ACC112 (cell line): ENCODE results near the gene PDILT.

ENCODE experiments used
- H2AFZ ChIP-seq: fragments of 200-600 bp; sonication (generic); one replicate; pipeline ENCODE4 v1.6.0; 2017; ENCODE audit warnings: antibody characterized with exemption, low read length; ENCODE audit not compliant: unreplicated experiment
- H3K27ac ChIP-seq: fragments of 200-600 bp; sonication (generic); 2 replicates; pipeline ENCODE4 v1.5.1; 2014; ENCODE audit warnings: low read depth, mild to moderate bottlenecking, antibody characterized with exemption, low read length, moderate library complexity
- H3K27me3 ChIP-seq: fragments of 200-600 bp; sonication (generic); 2 replicates; pipeline ENCODE4 v1.6.1; 2014; ENCODE audit warnings: mild to moderate bottlenecking, antibody characterized with exemption, low read length, moderate library complexity, mixed read lengths; ENCODE audit not compliant: insufficient read depth
- H3K36me3 ChIP-seq: fragments of 200-600 bp; sonication (generic); 2 replicates; pipeline ENCODE4 v1.6.1; 2016; ENCODE audit warnings: mild to moderate bottlenecking, antibody characterized with exemption, low read length, moderate library complexity, mixed read lengths; ENCODE audit not compliant: insufficient read depth
- H3K4me1 ChIP-seq: fragments of 200-600 bp; sonication (generic); one replicate; pipeline ENCODE4 v1.6.1; 2016; ENCODE audit warnings: low read length, mixed read lengths; ENCODE audit not compliant: insufficient read depth, unreplicated experiment, control insufficient read depth
- H3K4me3 ChIP-seq: fragments of 200-600 bp; sonication (generic); 2 replicates; pipeline ENCODE4 v1.5.1; 2014; ENCODE audit warnings: mild to moderate bottlenecking, low read depth, low read length
- H3K79me2 ChIP-seq: fragments of 200-600 bp; sonication (generic); one replicate; pipeline ENCODE4 v1.6.0; 2016; ENCODE audit warnings: low read length; ENCODE audit not compliant: control insufficient read depth, unreplicated experiment, insufficient read depth

PDILT gene

DNA sequence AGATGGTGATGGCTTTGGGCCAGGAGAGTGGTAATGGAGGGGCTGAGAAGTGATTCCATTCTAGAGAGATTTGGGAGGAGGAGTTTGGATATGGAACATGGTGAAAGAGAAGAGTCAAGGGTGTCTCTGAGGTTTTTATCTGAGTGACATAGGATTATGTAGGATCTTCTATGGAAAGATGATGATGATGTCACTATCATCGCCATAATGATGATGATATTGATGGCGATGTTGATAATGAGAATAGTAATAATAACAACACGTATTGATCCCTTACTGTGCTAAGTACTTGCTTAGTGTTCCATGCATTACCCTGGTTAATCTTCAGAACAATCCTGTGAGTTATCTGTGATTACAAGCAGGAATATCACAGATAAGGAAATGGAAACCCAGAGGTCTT, 16.6 kb downstream of the PDILT start:
- no peaks in the 10 kb centered on the region for H3K4me1 ChIP-seq
- H3K27ac ChIP-seq, result no peak overlapping the region
- H2AFZ ChIP-seq, result no peak overlapping the region
- no peaks in the 10 kb centered on the region for H3K79me2 ChIP-seq
- no peaks in the 10 kb centered on the region for H3K36me3 ChIP-seq
- H3K27me3 ChIP-seq, result no peaks in the 10 kb centered on the region
- no peak overlapping the region for H3K4me3 ChIP-seq

DNA sequence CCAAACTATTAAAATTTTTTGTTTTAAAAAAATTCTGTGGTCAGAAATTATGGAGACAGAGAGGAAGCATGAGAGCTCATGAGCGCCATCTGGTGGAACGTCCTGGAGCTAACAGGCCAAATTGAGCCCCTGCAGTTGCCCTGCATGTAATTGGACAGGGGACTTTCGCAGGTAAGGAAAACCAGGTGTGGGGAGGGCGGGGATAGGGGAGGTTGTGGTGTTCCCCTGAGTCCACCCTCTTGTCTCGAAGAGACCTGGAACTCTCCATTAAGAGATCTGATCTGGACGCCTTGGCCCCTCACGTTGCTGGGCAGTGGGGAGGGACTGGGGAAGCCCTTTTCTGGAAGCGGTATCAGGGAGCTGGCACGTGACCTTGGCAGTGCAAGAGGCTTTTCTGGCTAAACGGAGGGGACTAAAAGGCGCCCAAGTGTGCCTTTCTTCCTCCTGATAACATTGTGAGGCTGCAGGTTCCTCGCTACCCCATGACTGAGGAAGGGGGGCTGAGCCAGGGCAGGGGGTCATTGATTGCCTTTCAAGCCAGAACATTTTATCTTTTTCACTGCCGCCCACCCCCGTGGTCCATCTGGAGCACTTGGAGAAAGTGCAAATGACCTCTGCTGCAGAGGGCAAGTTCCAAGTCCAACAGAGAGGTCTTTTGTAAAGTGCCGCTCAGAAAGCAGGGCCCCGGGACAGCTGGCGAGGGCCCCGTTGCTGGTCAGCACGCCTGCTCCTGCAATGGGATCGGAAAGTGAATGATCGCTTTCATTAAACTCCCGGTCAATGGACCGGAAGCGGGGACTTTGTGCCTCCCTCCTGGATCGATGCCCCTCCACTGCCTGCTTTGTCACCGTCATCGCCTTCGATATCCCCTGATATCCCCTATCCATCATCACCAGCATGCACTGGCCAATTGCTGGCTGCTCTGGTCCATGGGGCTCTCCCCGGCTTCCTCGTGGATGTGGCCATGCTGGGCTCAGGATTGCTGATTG, 18.4 kb downstream of the PDILT start:
- Histone ChIP-seq H3K4me3 (no peak overlapping the region), H3K4me1 (no peaks in the 10 kb centered on the region), H2AFZ (no peak overlapping the region), H3K36me3 (no peaks in the 10 kb centered on the region), H3K27me3 (no peaks in the 10 kb centered on the region), H3K27ac (no peak overlapping the region), H3K79me2 (no peaks in the 10 kb centered on the region)

DNA sequence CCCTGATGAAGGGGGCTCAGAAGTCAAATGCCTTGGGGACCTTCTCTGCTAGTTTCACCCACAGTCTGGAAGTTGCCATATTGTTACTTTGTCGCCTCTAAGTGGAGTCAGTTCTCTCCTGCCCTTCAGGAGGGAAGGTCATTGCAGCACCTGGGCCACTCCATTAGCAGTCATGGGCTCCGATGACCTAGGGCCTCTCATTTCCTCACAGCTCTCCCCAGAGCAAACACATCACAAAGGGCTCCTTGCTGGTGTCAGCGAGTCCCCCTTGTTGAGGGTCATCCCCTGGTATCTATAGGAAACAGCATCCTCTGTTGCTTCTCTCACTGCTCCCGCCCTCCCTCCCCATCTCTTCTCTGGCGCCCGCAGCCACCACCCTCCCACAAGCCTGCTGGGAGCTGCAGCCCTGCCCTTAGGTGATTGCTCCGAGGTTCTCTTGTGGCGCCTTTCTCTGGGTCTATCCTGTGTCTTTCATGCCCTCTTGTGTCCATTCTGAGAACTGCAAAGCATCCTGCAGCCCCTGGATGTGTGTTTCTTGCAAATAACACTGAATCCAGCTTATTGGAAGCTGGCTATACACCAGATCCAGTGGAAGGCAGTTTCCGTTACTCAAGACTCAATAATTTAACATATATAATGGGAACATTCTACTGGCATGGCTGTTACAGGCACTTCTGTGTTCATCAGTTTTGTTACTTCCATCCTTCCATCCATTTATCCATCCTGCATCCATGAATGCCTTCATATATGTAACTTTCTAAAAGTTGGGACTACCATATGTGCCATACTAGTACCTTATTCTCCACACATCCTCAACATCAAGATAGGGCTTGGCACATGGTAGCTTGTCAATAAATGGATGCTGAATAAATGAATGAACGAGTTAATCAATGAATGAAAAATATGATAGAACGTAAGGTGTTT, 21.2 kb downstream of the PDILT start:
- Histone ChIP-seq H3K27me3 (no peaks in the 10 kb centered on the region), H3K4me3 (no peak overlapping the region), H3K36me3 (no peaks in the 10 kb centered on the region), H3K79me2 (no peaks in the 10 kb centered on the region), H3K4me1 (no peaks in the 10 kb centered on the region), H3K27ac (no peak overlapping the region), H2AFZ (no peak overlapping the region)

DNA sequence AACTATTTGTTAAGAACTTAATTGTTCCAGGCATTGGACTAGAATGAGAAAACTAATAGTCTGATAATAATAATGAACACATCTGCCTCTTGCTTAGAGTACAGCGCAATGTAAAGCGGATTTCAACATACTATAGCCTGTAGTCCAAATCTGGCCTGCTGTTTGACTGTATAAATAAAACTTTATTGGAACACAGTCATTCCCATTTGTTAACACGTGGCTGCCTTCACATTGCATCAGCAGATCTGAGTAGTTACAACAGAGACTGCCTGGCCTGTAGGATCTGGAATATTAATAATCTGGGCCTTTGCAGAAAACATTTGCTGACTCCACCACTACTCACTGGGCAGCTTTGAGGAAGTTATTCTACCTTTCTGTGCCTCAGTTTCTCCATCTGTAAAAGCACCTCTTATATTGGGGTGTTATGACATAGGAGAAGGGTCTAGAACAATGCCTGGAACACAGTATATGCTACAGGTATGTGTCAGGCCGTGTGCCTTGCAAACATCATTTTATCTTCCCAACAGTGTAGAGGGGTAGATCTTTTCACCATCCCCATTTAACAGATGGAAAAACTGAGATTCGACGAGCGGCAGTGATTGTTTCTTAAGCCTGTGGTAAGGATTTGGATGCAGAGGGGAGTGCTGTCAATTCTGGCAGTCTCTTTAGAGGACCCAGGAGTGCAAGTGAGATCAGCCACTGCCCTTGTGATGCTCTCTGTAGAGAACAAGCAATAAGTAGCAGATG, 22.2 kb downstream of the PDILT start:
- Histone ChIP-seq H3K4me3 (no peak overlapping the region), H2AFZ (no peak overlapping the region), H3K79me2 (no peaks in the 10 kb centered on the region), H3K27ac (no peak overlapping the region), H3K36me3 (no peaks in the 10 kb centered on the region), H3K4me1 (no peaks in the 10 kb centered on the region), H3K27me3 (no peaks in the 10 kb centered on the region)

DNA sequence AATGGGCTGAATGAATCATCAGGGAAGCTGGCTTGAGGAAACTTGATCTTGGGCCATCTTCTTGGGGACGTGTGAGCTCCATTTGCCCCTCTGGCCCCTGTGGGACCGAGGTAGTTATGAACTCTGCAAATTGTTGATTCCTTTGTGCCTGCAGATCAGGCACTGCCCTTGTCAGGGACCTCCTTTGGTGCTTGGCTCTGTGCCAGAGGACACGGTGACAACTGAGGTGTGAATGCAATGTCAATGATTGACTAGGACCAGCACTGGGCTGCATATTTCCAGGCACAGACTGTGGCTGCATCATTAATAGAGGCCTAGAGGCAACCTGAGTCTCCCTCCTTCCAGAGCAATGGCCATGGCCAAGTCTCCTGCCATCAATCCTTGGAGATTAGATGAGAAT, 23.8 kb downstream of the PDILT start:
- no peaks in the 10 kb centered on the region for H3K79me2 ChIP-seq
- H2AFZ ChIP-seq, result no peak overlapping the region
- H3K36me3 ChIP-seq, result no peaks in the 10 kb centered on the region
- H3K4me1 ChIP-seq, result no peaks in the 10 kb centered on the region
- no peak overlapping the region for H3K4me3 ChIP-seq
- no peaks in the 10 kb centered on the region for H3K27me3 ChIP-seq
- H3K27ac ChIP-seq, result no peak overlapping the region

DNA sequence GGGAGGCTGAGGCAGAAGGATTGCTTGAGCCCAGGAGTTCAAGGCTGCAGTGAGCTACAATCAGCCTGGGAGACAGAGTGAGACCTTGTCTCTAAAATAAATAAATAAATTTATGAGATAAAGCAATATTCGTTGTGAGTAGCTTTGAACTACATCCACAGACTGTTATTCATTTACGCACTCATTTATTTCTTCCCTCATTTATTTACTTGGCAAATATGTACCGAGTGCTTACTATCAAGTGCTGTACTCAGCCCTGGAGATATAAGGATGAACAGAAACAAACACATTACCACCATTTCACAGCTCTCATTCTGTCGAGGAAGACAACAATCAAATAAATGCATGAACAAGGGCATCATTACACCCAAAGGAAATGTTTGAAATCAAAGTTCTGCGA, 27.4 kb downstream of the PDILT start:
- H3K27me3 ChIP-seq, result no peaks in the 10 kb centered on the region
- no peaks in the 10 kb centered on the region for H3K79me2 ChIP-seq
- H3K4me3 ChIP-seq, result no peak overlapping the region
- no peaks in the 10 kb centered on the region for H3K4me1 ChIP-seq
- no peak overlapping the region for H2AFZ ChIP-seq
- H3K36me3 ChIP-seq, result no peaks in the 10 kb centered on the region
- H3K27ac ChIP-seq, result no peak overlapping the region

DNA sequence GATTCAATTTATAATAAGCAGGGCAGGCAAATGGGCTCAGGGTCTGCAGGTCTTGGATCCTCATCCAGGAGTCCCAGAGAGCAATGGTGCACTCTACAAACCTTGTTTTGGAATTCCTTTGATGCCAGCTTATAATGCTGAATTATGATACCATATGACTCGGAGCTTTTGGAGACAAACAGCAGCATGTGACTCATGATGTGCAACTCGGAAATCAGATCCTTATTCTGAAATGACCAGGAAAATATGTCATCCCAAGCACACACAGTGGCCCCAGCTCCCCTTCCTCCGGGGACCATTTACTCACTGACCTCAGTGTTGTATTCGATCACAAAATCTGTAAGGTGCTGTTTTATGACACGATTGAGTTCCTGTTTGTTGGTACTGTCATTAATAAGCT, 31.8 kb downstream of the PDILT start:
- H2AFZ ChIP-seq, result no peak overlapping the region
- H3K36me3 ChIP-seq, result no peaks in the 10 kb centered on the region
- H3K27ac ChIP-seq, result no peak overlapping the region
- H3K4me3 ChIP-seq, result no peak overlapping the region
- no peaks in the 10 kb centered on the region for H3K27me3 ChIP-seq
- no peaks in the 10 kb centered on the region for H3K79me2 ChIP-seq
- no peaks in the 10 kb centered on the region for H3K4me1 ChIP-seq

DNA sequence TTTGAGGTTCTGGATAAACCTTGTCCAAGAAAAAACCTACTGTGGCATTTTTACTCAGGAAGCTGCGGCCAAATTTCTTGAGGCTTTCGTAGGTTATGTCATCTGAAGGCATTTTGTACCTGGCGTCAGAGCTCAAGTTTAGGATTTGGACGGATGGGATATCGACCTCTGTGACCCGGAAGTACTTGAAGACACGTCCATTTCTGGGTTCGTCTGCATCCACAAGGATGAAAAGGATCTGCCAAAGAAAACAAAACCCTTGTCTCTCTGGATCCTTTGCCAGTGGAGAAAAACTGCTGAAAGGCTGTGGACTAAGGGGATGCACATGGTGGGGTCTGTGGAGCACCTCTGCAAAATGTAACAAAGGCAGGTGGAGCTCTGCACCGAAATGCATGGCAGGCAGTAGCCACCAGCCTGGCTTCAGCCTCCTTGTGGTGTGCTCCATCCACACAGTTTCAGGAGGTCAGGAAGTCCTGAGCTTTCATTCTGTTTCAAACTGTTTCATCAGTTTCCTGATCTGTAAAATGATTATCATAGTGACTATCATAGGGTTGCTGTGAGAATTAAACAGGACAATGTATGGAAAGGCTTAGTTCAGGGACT, 35.0 kb downstream of the PDILT start:
- Histone ChIP-seq H3K27ac (no peak overlapping the region), H3K79me2 (no peaks in the 10 kb centered on the region), H3K4me3 (no peak overlapping the region), H3K27me3 (no peaks in the 10 kb centered on the region), H3K4me1 (no peaks in the 10 kb centered on the region), H2AFZ (no peak overlapping the region), H3K36me3 (no peaks in the 10 kb centered on the region)

DNA sequence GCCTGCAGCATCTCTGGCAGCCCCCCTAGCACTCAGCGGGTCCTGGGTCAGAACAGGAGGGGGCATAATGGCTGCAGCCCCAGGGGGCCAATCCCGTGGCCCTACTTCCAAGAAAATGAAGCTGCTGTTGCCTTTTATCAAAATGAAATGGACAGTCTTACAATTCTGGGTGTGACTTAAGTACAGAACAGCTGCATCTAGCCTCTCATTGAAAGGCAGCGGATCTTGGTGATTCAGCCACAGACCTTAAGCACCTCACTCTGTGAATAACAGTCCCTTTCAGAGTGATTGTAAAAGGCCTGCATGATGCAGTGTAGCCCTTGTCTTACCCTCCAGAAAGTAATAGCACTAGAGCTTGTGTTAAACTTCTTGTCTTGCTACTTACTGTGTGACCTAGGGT, 40.5 kb downstream of the PDILT start:
- Histone ChIP-seq H3K4me3 (no peak overlapping the region), H3K27ac (no peak overlapping the region), H3K36me3 (no peaks in the 10 kb centered on the region), H3K27me3 (no peaks in the 10 kb centered on the region), H2AFZ (no peak overlapping the region), H3K4me1 (no peaks in the 10 kb centered on the region), H3K79me2 (no peaks in the 10 kb centered on the region)

DNA sequence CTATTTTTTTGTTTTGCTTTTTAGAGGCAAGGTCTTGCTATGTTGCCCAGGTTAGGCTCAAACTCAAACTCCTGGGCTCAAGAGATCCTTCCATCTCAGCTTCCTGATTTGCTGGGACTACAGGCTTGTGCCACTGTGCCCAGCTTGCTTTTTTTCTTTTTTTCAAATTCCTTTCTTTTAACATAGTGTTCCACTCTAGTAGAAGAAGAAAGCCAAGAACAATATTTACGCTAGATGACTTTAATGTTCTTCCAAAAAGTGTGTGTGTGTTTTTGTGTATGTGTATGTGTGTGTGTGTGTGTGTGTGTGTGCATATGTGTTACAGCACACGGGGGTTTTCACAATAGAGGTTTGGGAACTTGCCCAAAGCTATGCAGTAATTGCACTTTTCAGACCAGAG, 41.3 kb downstream of the PDILT start:
- H3K27ac ChIP-seq, result no peak overlapping the region
- H3K27me3 ChIP-seq, result no peaks in the 10 kb centered on the region
- H3K36me3 ChIP-seq, result no peaks in the 10 kb centered on the region
- no peak overlapping the region for H2AFZ ChIP-seq
- no peaks in the 10 kb centered on the region for H3K79me2 ChIP-seq
- H3K4me1 ChIP-seq, result no peaks in the 10 kb centered on the region
- no peak overlapping the region for H3K4me3 ChIP-seq
